ENCODE results near the gene ANKH. TPM values are rescaled to one million over a fixed set of nuclear protein-coding genes. Genes with fewer than 3 reads are reported as not detected.

The ANKH gene
- total RNA-seq, 1 experiment from 2014 or later, result 65.2 TPM

DNA sequence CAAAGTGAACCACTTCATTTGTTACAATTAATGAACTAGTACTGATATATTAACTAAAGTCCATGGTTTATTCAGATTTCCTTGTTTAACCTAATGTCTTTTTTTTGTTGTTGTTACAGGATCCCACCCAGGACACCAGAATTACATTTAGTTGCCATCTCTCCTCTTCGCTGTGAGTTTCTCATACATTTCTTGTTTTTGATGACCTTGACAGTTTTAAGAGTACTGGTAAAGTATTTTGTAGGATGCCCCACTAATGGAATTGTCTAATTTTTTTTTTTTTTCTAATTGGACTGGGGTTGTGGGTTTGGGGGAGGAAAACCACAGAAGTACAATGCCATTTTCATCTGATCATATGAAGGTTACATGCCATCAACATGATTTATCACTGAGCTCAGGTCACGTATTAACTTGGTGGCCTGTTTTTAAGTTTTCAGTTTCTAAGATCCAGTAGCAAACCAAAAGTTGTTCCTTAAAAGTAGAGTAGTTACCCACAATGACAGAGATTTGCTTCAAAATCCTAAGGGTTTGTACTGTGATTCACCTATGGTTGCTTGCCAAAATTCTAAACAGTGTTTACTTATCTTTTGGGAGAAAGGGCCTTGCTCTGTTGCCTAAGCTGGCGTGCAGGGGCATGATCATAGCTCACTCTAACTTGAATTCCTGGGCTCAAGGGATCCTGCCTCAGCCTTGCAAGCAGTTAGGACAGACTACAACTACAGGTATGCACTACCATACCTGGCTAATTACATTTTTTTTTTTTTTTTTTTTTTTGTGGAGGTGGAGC lies 211.6 kb downstream of the ANKH start:
- Histone ChIP-seq H3K9me2 (ENCODE audit: insufficient read depth) (no peaks in the 10 kb centered on the region), H3K27ac (ENCODE audit: low read depth, low read length) (no peak overlapping the region), H2AFZ (ENCODE audit: low read depth, low read length, poor library complexity, severe bottlenecking) (no peak overlapping the region), H3K4me2 (ENCODE audit: low read length) (no peak overlapping the region), H3K9ac (ENCODE audit: low read length) (no peak overlapping the region), H3K4me3 (replicated peaks in 1 of 2; ENCODE audit: low read depth in 1 of 2, low read length in 2 of 2) (no peak overlapping the region), H3K9me3 (ENCODE audit: control insufficient read depth in 1 of 2, insufficient read depth in 1 of 2, low read depth in 1 of 2, low read length in 2 of 2) (no peaks in the 10 kb centered on the region), H3K27me3 (ENCODE audit: insufficient read depth, low read length) (no peaks in the 10 kb centered on the region), H4K20me1 (ENCODE audit: insufficient read depth) (no peaks in the 10 kb centered on the region), H3K79me2 (ENCODE audit: insufficient read depth, low read length) (peaks cover 2% of the 10 kb centered on the region), H3K4me1 (ENCODE audit: control insufficient read depth in 1 of 2, insufficient read depth in 2 of 2, low read length in 2 of 2) (peaks cover 4 to 11% of the 10 kb centered on the region in 2 experiments; a peak in 1 of 4 replicates), H3K36me3 (ENCODE audit: control insufficient read depth in 1 of 2, insufficient read depth in 2 of 2, low read length in 2 of 2) (no peaks in the 10 kb centered on the region)
- ChIA-PET POLR2A (no interaction called here), CTCF (interaction anchor here (1.5 kb wide), 1 partner anchor 11 kb away, joined by 7 read pairs; no protein-coding TSS in a partner anchor), RAD21 (ENCODE audit: low non-redundant PET in 1 of 2, low total read pairs in 2 of 2, uncharacterized antibody in 2 of 2, unreplicated experiment in 2 of 2) (no interaction called here)
- TF ChIP-seq ELF1 (IDR thresholded peaks at IDR 0.05; ENCODE audit: borderline replicate concordance, low read depth), result no peak
- TF ChIP-seq, protein P1, sequence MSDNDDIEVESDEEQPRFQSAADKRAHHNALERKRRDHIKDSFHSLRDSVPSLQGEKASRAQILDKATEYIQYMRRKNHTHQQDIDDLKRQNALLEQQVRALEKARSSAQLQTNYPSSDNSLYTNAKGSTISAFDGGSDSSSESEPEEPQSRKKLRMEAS (IDR thresholded peaks at IDR 0.05), result no peak
- no peak for TF ChIP-seq CBX3 (IDR thresholded peaks at IDR 0.05; ENCODE audit: low read depth)
- no peak for TF ChIP-seq SIN3A (IDR thresholded peaks at IDR 0.05; ENCODE audit: low read depth)
- no peak for TF ChIP-seq RAD21 (IDR thresholded peaks at IDR 0.05; ENCODE audit: low read depth)
- DNase-seq (ENCODE audit: low read depth, low spot score) (no peak), ATAC-seq (no peak)
- BruUV-seq (replicated peaks), result no TSS peak
- intact Hi-C loops (cut with micrococcal nuclease), result no loop called here

DNA sequence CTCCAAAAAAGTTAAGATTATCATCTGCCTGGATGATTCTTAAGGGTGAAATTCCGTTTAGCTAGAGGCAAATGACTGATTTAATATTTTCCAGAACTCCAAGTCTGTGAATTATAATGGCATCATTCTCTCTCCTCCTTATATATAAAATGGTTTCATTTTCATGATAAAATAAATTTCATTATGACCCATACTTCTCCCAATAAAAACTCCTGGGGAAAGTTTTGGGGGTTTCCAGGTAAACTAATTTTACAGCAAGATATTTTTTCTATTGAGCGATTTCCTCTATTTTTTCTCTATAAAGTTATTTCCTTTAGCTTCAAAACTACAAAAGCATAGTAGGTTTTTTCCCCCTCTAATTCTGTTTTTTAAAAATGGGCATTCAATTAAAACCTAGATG lies 214.7 kb downstream of the ANKH start:
- intact Hi-C loops (cut with micrococcal nuclease), result no loop called here
- ATAC-seq (no peak), DNase-seq (ENCODE audit: low read depth, low spot score) (no peak)
- TF ChIP-seq ELF1 (IDR thresholded peaks at IDR 0.05; ENCODE audit: borderline replicate concordance, low read depth), result no peak
- TF ChIP-seq, protein P1 (IDR thresholded peaks at IDR 0.05), result no peak
- TF ChIP-seq ZNF274 (IDR thresholded peaks at IDR 0.05; ENCODE audit: low read depth, low read length), result no peak
- TF ChIP-seq YY1 (IDR thresholded peaks at IDR 0.05; ENCODE audit: extremely low read depth, insufficient replicate concordance, low read depth, low read length), result no peak
- TF ChIP-seq EGR1 (IDR thresholded peaks at IDR 0.05; ENCODE audit: low read depth), result no peak
- no peak for TF ChIP-seq EZH2 (IDR thresholded peaks at IDR 0.05)
- no peak for TF ChIP-seq RAD21 (IDR thresholded peaks at IDR 0.05; ENCODE audit: low read depth)
- Histone ChIP-seq H3K4me2 (ENCODE audit: low read length) (no peak overlapping the region), H3K9ac (ENCODE audit: low read length) (no peak overlapping the region), H4K20me1 (ENCODE audit: insufficient read depth) (no peaks in the 10 kb centered on the region), H3K79me2 (ENCODE audit: insufficient read depth, low read length) (no peaks in the 10 kb centered on the region), H3K36me3 (ENCODE audit: control insufficient read depth in 1 of 2, insufficient read depth in 2 of 2, low read length in 2 of 2) (no peaks in the 10 kb centered on the region), H3K27me3 (ENCODE audit: insufficient read depth, low read length) (no peaks in the 10 kb centered on the region), H3K4me1 (ENCODE audit: control insufficient read depth in 1 of 2, insufficient read depth in 2 of 2, low read length in 2 of 2) (no peaks in the 10 kb centered on the region), H3K9me2 (ENCODE audit: insufficient read depth) (no peaks in the 10 kb centered on the region), H3K9me3 (ENCODE audit: control insufficient read depth in 1 of 2, insufficient read depth in 1 of 2, low read depth in 1 of 2, low read length in 2 of 2) (no peaks in the 10 kb centered on the region), H3K4me3 (replicated peaks in 1 of 2; ENCODE audit: low read depth in 1 of 2, low read length in 2 of 2) (no peak overlapping the region), H2AFZ (ENCODE audit: low read depth, low read length, poor library complexity, severe bottlenecking) (no peak overlapping the region), H3K27ac (ENCODE audit: low read depth, low read length) (no peak overlapping the region)
- ChIA-PET RAD21 (ENCODE audit: low non-redundant PET in 1 of 2, low total read pairs in 2 of 2, uncharacterized antibody in 2 of 2, unreplicated experiment in 2 of 2) (no interaction called here), CTCF (interaction anchor here (1.6 kb wide), 1 partner anchor 8 kb away, joined by 11 read pairs; no protein-coding TSS in a partner anchor), POLR2A (no interaction called here)
- BruUV-seq (replicated peaks), result no TSS peak
